Skeletal muscle tissue (tissue), 4 donors: ENCODE data around the gene IRF2BPL. TPM values are rescaled to one million over a fixed set of nuclear protein-coding genes. Genes with fewer than 3 reads are reported as not detected.
A peak's percentile ranks its signal among the peaks of the same experiment; 100 is the strongest.
"Not testable (repeated sequence)": the region's sequence is repeated elsewhere in the genome, so short reads cannot be mapped to it uniquely, and the experiment has no call there.

Source experiments
- H3K27ac ChIP-seq: one replicate; pipeline ENCODE4 v1.7.0; 2013; ENCODE audit warnings: mild to moderate bottlenecking, low read depth, low read length, inconsistent platforms
- H3K27me3 ChIP-seq, 3 donors: one replicate each; pipeline ENCODE4 v1.7.0; 2013; ENCODE audit warnings: low read length in 3 of 3; ENCODE audit not compliant: control insufficient read depth in 3 of 3, insufficient read depth in 3 of 3
- H3K36me3 ChIP-seq, 3 donors: one replicate each; pipeline ENCODE4 v1.7.0; 2013; ENCODE audit warnings: low read length in 3 of 3; ENCODE audit not compliant: control insufficient read depth in 3 of 3, insufficient read depth in 3 of 3
- H3K4me1 ChIP-seq, 3 donors: one replicate each; pipeline ENCODE4 v1.7.0; 2013; ENCODE audit warnings: low read length in 3 of 3, mild to moderate bottlenecking in 3 of 3; ENCODE audit not compliant: control insufficient read depth in 3 of 3, insufficient read depth in 3 of 3
- H3K4me3 ChIP-seq, 3 donors: one replicate each; pipeline ENCODE4 v1.7.0; 2013; ENCODE audit warnings: low read length in 3 of 3
- H3K9ac ChIP-seq, 3 donors: one replicate each; pipeline ENCODE4 v1.7.0; 2013; ENCODE audit warnings: low read length in 3 of 3, mild to moderate bottlenecking in 3 of 3, moderate library complexity in 2 of 3, low read depth in 1 of 3
- H3K9me3 ChIP-seq, 3 donors: one replicate each; pipeline ENCODE4 v1.7.0; 2013; ENCODE audit warnings: low read length in 3 of 3; ENCODE audit not compliant: control insufficient read depth in 3 of 3
- total RNA-seq: library from RNA; depleted of rRNA; stranded (reverse); fragments of >200 nt; gene quantifications from one replicate; pipeline ENCODE4 v1.2.3, GENCODE V29; 2014
- donor health status: Osteomylitis.

The IRF2BPL gene
- total RNA-seq, 1 donor from 2014 or later: 20.9 TPM

DNA sequence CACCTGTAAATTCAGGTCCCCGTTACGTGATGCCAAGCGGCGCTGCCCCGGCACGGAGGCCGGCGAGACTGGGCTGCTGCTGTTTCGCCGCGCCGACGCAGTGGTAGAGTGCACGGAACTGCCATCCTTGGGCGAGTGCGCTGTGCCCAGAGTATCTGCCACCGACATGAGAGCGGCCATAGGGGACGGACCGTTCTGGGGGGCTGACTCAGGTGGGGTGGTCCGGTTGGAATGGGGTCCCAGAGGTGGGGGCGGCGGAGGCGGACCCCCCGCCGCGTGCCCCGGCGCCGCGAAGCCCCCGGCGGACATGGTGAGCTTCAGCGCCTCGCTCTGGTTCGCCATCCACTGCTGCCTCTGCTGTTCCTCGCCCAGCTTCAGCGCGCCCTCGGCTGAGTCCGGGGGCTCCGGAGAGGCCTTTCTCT, 2.8 kb downstream of the IRF2BPL start:
- Histone ChIP-seq H3K27me3 (no peaks in the 10 kb centered on the region), H3K9ac (peak overlapping the region; percentile 90 to 99 (median 94)), H3K36me3 (peaks cover 6 to 11% (median 6%) of the 10 kb centered on the region in 3 donors), H3K4me3 (peak overlapping the region; percentile 77 to 90 (median 81)), H3K27ac (peak overlapping the region; percentile 99), H3K9me3 (no peaks in the 10 kb centered on the region), H3K4me1 (peaks cover 52 to 62% (median 55%) of the 10 kb centered on the region in 3 donors)

DNA sequence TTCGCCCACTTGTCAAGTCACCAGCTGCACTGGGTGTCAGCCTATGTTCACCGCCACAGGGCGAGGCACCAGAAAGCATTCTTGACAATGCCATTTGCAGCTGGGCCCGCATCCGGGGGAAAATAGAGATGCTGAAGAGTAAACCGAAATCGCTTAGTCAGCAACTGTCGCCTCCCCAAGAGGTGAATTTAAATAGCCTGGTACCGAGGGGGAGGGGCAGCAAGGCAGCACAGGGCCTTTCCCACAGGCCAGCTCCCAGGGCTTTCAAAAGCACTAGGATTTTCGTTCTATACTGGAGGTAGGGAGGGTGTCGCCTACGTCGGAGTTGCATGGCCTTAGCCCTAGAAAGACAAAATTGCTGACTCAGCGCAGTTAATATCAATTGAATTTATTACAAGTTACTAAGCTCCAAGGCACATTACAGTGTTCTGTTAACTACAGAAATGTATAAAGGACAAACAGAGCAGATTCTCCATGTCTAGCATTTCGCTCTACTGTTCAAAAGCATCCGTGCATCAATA, 4.3 kb downstream of the IRF2BPL start:
- peak overlapping the region; percentile 30 to 81 (median 77) for H3K4me3 ChIP-seq
- H3K27me3 ChIP-seq: no peaks in the 10 kb centered on the region
- H3K27ac ChIP-seq: peak overlapping the region; percentile 92
- no peaks in the 10 kb centered on the region for H3K9me3 ChIP-seq
- peaks cover 44 to 54% (median 48%) of the 10 kb centered on the region in 3 donors for H3K4me1 ChIP-seq
- peak overlapping the region; percentile 63 to 99 (median 94) for H3K9ac ChIP-seq
- H3K36me3 ChIP-seq: peaks cover 6 to 11% (median 6%) of the 10 kb centered on the region in 3 donors

DNA sequence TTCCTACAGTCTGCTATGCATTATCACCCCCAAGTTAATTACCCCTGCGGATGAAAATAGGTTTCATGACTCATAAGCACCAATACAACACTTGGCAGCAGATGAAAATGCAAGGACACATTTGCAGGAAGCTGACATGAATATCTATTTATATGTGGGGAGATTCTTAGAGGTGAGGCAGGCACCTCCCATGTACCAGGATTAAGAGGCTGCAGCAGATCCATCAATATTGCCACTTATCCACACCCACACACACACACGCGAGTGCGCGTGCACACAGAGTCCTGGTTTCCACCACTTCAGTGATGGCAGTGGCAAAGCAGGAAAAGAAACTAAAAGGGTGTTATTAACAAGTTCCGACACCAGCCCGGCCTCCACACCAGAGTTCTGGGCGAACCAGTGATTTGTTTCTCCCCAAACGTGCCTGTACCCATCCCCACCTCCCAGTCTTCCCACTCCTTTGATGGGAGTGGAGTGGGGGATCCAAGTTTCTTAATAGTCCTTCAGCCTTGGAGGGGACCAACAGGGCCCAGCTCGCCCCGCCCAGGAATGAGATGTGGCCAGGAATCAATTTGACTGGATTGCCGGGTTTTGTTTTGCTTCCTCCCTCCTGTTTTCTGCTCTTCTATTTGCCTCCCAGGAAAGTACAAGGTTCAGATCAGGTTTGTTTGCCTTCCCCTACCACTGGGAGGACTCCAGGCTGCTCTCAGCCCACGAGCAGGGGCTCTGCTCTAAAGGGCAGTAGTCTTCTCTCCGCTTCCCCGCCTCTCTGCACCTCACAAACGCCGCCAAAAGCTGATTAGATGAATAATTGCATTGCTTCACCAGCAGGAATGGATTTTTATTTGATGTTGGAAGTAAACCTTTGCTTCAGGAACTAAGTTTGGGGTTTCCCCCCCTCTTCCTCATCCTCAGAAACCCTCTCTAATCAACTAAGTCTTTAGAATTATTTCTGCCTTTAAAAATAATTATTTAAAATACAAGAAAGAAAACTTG, 5.2 kb downstream of the IRF2BPL start:
- Histone ChIP-seq H3K9ac (peak overlapping the region; percentile 38 to 99 (median 94)), H3K27ac (peak overlapping the region; percentile 92), H3K27me3 (no peaks in the 10 kb centered on the region), H3K9me3 (no peaks in the 10 kb centered on the region), H3K4me3 (peak overlapping the region; percentile 45 to 81 (median 77)), H3K4me1 (peaks cover 39 to 50% (median 44%) of the 10 kb centered on the region in 3 donors), H3K36me3 (peaks cover 6 to 11% (median 6%) of the 10 kb centered on the region in 3 donors)

DNA sequence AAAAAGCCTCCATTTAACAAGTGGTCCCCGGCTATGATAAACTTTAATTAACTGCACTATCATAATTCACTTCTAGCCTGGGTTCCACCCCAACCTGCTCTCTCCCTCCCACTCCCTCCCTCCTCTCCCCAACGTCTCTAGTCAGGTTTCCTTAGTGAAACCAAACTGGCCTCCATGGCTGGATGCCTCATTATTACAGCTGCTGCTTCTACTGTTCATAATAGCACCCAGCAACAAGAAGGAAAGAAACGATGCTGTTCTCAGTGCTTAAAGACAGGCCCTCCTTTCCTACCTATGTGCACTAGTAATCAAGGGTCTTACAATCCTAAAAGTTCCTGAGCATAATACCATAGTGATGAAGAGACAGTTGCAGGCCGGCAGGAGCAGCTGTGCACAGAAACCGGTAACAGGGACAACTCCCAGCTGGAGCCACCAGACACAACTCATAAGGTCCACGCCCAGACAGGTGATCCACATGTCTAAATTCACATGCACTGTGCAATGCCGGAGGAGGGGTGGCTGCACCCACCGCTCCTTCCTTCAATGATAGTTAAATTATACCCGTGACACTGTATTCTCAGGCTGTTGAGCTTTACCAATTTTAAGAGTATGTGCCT, 6.2 kb downstream of the IRF2BPL start:
- Histone ChIP-seq H3K36me3 (peaks cover 6 to 11% (median 6%) of the 10 kb centered on the region in 3 donors), H3K9me3 (no peaks in the 10 kb centered on the region), H3K4me1 (peaks cover 39 to 50% (median 44%) of the 10 kb centered on the region in 3 donors), H3K27ac (peak overlapping the region; percentile 92), H3K9ac (peak overlapping the region in 2 of 3 donors; percentile 4 to 46), H3K27me3 (no peaks in the 10 kb centered on the region), H3K4me3 (no peak overlapping the region)

DNA sequence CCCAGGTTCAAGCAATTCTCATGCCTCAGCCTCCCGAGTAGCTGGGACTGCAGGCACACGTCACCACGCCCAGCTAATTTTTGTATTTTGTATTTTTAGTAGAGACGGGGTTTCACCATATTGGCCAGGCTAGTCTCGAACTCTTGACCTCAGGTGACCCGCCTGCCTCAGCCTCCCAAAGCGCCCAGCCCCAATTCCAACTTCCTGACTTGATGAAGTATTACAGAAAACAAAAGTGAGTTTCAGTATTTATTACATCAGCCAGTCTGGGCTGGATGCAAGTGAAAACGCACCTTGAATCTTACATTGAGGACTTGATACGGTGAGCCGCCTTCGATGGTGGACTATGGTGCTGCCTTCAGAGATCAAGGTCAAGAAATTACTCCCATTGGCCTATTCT, 7.1 kb downstream of the IRF2BPL start:
- H3K9ac ChIP-seq, H3K36me3 ChIP-seq, H3K9me3 ChIP-seq, H3K27me3 ChIP-seq, H3K4me3 ChIP-seq: not testable (repeated sequence)
- peak overlapping the region; percentile 92 for H3K27ac ChIP-seq
- peaks cover 36 to 47% (median 42%) of the 10 kb centered on the region in 3 donors for H3K4me1 ChIP-seq

DNA sequence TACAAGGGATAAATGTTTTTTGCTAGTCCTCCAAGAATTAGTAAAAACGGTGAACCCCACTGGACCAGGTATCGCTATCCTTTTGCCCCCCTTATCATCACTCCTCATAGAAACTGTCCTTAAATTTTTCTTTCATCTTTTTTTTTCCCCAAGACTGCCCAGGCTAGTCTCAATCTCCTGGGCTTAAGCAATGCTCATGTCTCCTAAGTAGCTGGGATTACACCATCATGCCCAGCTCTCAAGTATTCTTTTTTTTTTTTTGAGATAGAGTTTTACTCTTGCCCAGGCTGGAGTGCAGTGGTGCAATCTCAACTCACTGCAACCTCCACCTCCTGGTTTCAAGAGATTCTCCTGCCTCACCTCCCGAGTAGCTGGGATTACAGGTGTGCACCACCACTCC, 9.7 kb downstream of the IRF2BPL start:
- no peak overlapping the region for H3K4me3 ChIP-seq
- H3K9ac ChIP-seq: no peak overlapping the region
- no peaks in the 10 kb centered on the region for H3K9me3 ChIP-seq
- H3K27ac ChIP-seq: no peak overlapping the region
- peaks cover 26 to 36% (median 26%) of the 10 kb centered on the region in 3 donors for H3K4me1 ChIP-seq
- H3K27me3 ChIP-seq: no peaks in the 10 kb centered on the region
- H3K36me3 ChIP-seq: no peaks in the 10 kb centered on the region

DNA sequence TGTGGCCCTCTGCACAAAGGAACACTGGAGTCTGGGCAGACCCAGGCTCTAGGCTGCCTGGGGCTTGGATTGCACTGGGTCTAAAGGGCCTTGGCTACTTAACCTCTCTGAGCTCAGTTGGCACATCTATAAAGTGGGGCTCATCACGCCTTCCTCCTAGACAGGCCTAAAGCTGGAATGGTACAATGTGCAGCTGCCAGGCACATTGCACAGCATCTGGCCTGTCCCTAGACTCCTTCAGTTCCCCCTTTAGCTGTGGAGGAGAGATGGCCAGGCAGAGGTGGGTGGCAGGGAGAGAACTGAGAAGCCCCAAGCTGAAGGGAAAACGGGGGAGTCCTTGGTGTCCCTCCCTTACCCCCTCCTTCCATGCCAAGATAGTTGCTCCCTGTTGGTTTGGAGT, 10.8 kb downstream of the IRF2BPL start:
- Histone ChIP-seq H3K27ac (no peak overlapping the region), H3K36me3 (no peaks in the 10 kb centered on the region), H3K27me3 (no peaks in the 10 kb centered on the region), H3K9me3 (no peaks in the 10 kb centered on the region), H3K4me1 (peaks cover 18 to 34% (median 21%) of the 10 kb centered on the region in 3 donors), H3K9ac (no peak overlapping the region), H3K4me3 (no peak overlapping the region)

DNA sequence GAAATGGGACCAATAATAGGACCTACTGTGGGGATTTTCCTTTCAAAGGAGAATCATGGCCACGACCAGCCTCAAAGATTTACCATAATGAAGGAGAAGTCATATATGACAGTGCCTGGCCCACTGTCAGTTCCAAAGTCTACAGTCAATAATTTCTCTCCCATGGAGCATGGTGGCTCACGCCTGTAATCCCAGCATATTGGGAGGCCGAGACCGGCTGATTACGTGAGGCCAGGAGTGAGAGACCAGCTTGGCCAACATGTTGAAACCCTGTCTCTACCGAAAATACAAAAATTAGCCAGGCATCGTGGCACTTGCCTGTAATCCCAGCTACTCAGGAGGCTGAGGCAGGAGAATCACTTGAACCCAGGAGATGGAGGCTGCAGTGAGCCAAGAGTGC, 13.8 kb downstream of the IRF2BPL start:
- Histone ChIP-seq H3K4me1 (peaks cover 21 to 33% (median 23%) of the 10 kb centered on the region in 3 donors), H3K27me3 (no peaks in the 10 kb centered on the region), H3K36me3 (no peaks in the 10 kb centered on the region), H3K4me3 (no peak overlapping the region), H3K27ac (no peak overlapping the region), H3K9me3 (no peaks in the 10 kb centered on the region), H3K9ac (peak overlapping the region in 1 of 3 donors; percentile 40)

DNA sequence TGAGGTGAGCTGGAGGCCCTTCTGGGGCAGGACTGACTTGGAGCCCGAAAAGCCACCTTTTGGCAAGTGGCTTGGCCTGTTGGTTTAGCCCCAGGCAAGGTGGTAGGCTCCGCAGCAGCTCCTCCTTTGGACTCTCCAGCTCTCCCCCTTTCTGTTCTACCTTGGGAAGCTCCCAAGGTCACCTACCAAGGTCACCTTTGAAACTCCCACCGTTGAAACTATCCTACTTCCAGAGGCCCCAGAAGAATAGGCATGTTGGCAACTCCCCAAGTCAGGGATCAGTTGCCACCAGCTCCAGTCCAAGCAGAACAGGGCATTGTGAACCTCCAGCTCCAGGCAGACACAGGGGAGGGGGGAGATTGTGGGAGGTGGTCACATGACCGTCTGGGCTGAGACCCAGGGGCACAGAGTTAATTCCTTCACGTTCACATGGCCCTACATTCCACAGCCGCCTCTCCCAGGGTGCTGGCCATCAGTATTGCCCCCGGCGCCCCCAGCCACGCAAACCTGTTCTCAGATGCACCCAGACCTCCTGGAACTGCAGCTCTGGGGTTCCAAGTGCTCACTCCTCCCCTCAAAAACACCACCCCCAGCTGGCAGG, 14.4 kb downstream of the IRF2BPL start:
- Histone ChIP-seq H3K36me3 (no peaks in the 10 kb centered on the region), H3K27ac (no peak overlapping the region), H3K9me3 (no peaks in the 10 kb centered on the region), H3K9ac (peak overlapping the region in 1 of 3 donors; percentile 69), H3K4me3 (peak overlapping the region in 2 of 3 donors; percentile 17 to 45), H3K4me1 (peaks cover 27 to 40% (median 27%) of the 10 kb centered on the region in 3 donors), H3K27me3 (no peaks in the 10 kb centered on the region)
